ENCODE measurements around the gene ZNF592.
"Not testable (repeated sequence)": the region's sequence is repeated elsewhere in the genome, so short reads cannot be mapped to it uniquely, and the experiment has no call there.

The ZNF592 gene

GRCh38 chr15:84749111-84749991 is 959 bp downstream of the ZNF592 start:
- DNase-seq (ENCODE audit: low spot score): no peak

- DNase-seq (ENCODE audit: low spot score): peak; percentile 38
These were observed 2.2 kb downstream of the ZNF592 start for GRCh38 chr15:84750583-84751092.

DNA sequence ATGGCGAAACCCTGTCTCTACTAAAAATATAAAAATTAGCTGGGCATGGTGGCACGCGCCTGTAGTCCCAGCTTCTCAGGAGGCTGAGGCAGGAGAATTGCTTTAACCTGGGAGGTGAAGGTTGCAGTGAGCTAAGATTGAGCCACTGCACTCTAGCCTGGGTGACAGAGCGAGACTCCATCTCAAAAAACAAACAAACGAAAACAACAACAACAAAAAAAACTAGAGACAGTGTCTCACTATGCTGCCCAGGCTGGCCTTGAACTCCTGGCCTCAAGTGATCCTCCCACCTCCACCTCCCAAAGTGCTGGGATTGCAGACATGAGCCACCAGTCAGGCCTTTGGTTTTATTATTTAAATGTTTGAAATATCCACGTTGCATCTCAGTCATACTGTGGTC is 3.3 kb downstream of the ZNF592 start:
- DNase-seq (ENCODE audit: low spot score): not testable (repeated sequence)

DNA sequence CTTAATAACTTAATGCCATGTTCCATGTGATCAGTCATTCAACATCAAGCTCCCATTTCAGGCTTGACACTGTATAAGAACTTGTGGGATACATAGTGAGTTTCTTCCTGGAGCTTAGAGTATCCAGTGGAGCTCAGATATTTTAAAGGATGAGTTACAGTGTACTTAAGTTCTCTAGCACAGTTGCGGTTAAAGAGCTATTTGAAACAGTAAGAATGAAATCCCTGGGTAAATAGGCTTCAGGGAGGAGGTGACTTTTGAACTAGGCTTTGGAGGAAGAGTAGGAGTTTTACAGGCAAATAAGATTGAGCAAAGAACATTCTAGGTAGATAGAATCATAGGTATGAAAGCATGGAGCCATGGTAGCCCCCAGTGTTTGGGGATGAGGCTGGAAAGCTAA is 3.8 kb downstream of the ZNF592 start:
- DNase-seq (ENCODE audit: low spot score): no peak

DNA sequence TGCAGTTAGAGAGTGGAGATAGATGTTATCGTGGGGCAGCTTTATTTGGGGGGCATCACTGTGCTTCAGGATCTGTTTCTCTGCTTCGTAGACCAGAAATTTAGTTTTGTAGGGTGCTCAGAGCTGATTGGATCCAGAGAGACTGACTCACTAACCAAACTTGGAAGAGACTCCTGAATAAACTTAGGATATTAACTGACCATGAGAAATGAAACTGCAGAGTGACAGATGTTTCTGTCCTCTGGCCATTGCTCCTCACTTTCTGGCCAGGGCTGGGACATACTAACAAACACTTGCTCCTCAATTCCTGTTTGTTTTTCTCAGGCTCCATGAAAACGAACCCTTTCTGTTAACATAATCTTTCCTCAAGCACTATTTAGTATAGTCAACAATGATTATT is 4.3 kb downstream of the ZNF592 start:
- no peak for DNase-seq (ENCODE audit: low spot score)

GRCh38 chr15:84754889-84755288 is 6.5 kb downstream of the ZNF592 start:
- not testable (repeated sequence) for DNase-seq (ENCODE audit: low spot score)

- DNase-seq (ENCODE audit: low spot score): no peak
These were observed 7.5 kb downstream of the ZNF592 start for GRCh38 chr15:84755736-84756527.

DNA sequence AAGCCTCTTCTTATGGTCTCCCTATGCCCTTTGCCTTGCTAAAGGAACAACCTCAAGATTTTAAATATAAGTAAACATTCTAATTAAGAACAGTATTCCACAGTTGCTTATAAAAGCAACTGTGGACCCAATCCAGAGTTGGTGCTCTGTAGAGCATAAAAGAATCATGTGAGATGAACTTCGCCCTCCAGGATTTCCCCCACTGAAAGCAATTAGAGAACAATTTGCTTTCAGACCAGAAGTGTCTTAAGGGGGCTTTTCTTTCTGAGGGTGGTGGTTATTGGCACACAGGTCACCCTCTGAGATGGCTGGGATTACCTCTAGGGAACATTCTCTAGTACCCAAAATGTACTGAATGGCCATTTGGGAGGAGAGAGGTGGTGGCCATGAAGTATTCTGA is 10.6 kb downstream of the ZNF592 start:
- no peak for DNase-seq (ENCODE audit: low spot score)

DNA sequence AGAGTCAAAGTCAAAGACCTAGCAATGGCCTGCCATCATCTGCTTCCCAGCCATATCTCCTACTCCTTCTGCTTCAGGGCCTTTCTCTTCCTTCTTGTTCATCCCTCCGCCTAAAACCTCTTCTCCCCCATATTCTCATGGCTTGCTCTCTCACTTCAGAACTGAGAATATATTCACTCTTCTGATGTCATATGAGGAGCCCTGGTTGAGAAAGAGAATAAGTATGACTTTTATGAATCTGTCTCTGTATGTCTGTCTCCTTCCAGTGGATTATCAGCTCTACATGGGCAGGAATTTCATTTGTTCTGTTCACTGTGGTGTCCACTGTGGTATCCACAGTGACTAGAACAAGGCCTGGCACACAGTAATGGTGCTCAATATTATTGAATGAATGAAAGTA is 11.8 kb downstream of the ZNF592 start:
- no peak for DNase-seq (ENCODE audit: low spot score)

DNA sequence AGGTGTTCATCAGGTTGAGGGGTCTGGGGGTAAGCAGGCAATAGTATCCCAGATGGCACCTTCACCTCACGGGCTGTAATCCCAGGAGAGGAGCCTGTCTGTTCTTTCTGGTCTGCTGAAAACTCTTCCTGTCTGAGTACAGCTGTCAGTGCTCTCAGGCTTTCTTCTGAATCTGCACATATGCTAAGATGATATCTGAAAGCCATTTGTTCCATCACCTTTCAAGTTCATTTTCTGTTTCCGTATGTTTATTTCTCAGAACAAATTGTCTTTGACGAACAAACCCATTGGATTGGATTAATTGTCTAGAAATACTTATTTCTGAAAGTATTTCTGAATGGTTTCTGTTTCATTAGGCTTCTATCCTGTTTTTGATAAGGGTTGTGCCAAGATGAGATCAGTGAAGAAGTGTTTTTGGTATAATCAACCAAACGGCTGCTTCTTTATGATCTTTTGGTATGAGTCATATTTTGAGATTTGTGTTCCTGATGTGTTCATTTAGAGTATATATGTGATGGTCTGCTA is 13.3 kb downstream of the ZNF592 start:
- no peak for DNase-seq (ENCODE audit: low spot score)

DNA sequence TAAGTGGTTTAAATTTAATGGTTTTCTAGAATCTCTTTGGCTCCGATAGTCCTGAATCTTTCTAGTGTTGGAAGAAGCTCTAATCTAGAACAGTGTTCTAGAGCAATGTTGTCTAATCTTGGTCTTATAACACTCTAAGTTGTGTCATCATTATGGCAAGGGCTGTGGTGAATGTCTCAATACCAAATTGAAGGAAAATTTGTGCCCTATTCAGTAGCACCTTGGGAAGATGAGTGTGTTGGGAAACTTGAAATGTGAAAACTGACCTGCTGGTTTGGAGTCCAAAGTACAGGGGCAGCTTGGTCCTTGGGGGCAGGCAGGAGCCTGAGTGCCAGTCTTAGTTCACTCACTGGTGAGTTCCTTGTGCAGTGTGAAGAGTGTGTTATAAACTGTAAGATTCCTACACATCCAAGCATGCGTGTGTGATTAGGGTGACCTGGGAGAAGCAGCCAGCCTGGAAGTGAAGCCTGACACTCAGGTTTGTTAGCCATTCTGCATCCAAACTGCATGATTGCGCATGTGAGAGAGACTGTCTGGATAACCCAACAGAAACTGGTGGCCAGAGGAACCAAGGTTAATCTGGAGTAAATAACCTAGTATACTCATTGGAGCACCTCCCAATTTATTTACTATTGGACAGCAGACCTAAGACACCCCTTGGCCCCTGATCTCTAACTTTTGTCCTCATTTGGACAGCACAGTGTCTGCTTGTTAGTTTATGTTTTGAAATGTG is 14.6 kb downstream of the ZNF592 start:
- DNase-seq (ENCODE audit: low spot score): no peak

GRCh38 chr15:84764585-84764984 is 16.2 kb downstream of the ZNF592 start:
- DNase-seq (ENCODE audit: low spot score): no peak

GRCh38 chr15:84764989-84765388 is 16.6 kb downstream of the ZNF592 start:
- no peak for DNase-seq (ENCODE audit: low spot score)

DNA sequence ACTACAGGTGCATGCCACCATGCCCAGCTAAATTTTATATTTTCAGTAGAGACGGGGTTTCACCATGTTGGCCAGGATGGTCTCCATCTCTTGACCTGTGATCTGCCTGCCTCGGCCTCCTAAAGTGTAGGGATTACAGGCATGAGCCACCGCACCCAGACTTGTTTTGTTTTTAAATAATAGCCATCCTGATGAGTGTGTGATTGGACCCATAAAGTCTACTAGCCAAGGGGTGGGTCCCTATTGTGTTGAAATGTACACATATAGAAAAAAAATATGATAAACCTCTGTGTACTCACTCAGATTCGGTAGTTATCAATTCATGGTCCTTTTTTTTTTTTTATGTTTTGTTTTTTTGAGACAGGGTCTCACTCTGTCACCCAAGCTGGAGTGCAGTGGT is 17.3 kb downstream of the ZNF592 start:
- no peak for DNase-seq (ENCODE audit: low spot score)

DNA sequence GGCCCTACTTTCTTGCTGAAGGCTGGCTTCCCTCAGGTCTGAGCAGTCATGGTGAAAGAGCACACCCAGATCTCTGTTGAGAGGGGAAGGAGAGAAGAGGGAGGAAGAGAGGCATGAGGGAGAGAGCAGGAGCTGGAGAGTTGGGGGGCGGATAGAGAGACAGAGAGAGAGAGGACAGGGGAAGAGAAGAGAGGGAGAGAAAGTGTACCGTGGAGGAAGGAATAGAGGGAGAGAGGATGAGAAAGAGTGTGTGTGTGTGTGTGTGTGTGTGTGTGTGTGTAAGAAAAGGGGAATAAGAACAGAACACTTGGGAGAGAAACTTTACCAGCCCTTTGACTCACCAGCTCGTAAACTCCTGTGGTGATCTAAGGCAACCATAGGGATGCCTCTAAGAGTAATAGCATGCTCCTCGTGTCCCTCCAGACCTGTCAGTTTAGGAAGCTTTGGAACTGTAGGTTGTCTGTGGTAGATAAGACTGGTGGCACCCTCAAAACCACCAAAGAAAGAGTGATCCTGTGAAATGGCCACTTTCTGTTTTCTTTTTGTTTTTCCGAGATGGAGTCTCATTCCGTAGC is 18.2 kb downstream of the ZNF592 start:
- no peak for DNase-seq (ENCODE audit: low spot score)

DNA sequence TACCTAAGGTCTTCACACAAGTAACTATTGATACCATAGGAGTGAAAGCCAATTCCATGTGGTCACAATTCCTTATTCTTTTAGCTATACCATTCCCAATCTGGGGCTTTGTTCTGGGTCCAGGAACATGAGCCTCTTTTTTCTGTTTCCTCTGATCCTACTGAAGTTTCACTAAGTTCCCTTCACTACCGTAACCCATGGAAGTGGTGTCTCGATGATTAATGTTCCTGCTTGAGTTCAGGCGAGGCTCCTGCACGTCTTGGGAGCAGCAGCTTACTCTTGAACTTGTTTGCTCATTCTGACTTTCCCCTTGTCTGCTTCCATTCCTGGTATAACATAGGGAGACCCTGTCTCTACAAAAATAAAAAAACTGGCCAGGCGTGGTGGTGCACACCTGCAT is 23.6 kb downstream of the ZNF592 start:
- DNase-seq (ENCODE audit: low spot score): no peak

DNA sequence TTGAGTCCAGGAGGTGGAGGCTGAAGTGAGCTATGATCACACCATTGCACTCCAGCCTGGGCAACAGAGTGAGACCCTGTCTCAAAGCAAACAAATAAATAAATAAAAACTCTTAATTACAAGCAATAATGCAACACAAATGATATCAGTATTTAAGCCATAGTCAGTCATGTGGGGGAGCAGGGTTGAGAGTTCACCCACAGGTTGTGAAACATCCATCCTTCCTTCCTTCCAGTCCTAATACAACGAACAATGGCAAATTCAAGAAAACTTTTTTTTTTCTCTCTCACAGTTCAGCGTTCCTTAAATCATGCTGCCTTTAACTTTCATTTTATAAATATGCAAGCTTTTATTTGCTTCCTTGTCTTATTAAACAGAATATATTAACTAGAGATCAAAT is 24.1 kb downstream of the ZNF592 start:
- no peak for DNase-seq (ENCODE audit: low spot score)

DNA sequence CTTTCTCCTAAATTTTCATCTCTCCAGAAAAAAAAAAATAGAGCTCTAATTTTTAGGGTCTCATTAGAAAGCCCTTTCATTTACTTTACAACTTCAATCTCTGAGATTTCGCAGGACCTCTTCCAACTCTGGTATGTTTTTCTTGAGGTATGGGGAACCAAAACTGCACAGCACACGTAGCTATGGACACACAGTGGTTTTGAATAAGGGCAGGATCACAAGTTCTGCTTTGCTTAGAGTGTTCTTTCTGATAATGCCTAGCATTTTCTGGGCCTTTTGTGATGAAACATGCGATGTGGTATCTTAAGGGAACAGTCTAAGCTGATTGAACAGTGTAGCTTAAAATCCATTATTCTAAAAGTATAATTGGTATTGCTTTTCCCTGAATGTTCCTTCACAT is 25.3 kb downstream of the ZNF592 start:
- DNase-seq (ENCODE audit: low spot score): peak; percentile 28

- no peak for DNase-seq (ENCODE audit: low spot score)
These were observed 27.6 kb downstream of the ZNF592 start for GRCh38 chr15:84775867-84776449.

- no peak for DNase-seq (ENCODE audit: low spot score)
These were observed 29.8 kb downstream of the ZNF592 start for GRCh38 chr15:84778194-84778593.

DNA sequence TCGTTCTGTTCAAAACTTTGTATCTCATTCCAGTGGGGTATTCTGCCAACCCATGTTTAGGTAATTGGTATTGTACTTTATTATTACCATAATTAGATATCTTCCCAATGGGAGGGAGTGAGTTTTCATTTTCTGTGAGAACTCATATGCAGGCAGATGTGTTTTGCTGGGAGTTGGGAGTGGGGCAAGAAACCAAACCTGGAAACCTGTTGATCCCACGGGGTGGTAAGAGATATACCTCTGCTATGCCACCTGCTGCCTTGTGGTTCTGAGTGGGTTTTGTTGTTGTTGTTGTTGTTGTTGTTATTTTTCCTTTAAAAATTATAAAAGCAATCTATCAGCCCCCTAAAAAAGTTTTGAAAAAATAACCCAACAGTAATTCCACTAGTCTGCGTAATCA is 32.1 kb downstream of the ZNF592 start:
- DNase-seq (ENCODE audit: low spot score): no peak

All from pons (tissue), 1 donor.